ENCODE measurements around the gene SNRNP25. TPM values are rescaled to one million over a fixed set of nuclear protein-coding genes. Genes with fewer than 3 reads are reported as not detected.

Gene SNRNP25
- total and polyA plus RNA-seq, 2 experiments from 2014 or later = 44.7 to 123 TPM

GRCh38 chr16:71540-72401 lies 18.1 kb downstream of the SNRNP25 start:
- Histone ChIP-seq H3K27me3 (no peaks in the 10 kb centered on the region), H3K27ac (peak overlapping the region; percentile 88), H3K4me1 (ENCODE audit: low read depth) (peaks cover 22% of the 10 kb centered on the region), H3K4me3 (peak overlapping the region; percentile 58), H3K36me3 (no peaks in the 10 kb centered on the region), H3K9me3 (ENCODE audit: low read depth) (no peaks in the 10 kb centered on the region)
- DNase-seq (ENCODE audit: low read depth in 1 of 2, low spot score in 1 of 2) = peak; percentile 65 to 69
- no peak for TF ChIP-seq CTCF (IDR thresholded peaks at IDR 0.05; ENCODE audit: low read depth, low read length)

DNA sequence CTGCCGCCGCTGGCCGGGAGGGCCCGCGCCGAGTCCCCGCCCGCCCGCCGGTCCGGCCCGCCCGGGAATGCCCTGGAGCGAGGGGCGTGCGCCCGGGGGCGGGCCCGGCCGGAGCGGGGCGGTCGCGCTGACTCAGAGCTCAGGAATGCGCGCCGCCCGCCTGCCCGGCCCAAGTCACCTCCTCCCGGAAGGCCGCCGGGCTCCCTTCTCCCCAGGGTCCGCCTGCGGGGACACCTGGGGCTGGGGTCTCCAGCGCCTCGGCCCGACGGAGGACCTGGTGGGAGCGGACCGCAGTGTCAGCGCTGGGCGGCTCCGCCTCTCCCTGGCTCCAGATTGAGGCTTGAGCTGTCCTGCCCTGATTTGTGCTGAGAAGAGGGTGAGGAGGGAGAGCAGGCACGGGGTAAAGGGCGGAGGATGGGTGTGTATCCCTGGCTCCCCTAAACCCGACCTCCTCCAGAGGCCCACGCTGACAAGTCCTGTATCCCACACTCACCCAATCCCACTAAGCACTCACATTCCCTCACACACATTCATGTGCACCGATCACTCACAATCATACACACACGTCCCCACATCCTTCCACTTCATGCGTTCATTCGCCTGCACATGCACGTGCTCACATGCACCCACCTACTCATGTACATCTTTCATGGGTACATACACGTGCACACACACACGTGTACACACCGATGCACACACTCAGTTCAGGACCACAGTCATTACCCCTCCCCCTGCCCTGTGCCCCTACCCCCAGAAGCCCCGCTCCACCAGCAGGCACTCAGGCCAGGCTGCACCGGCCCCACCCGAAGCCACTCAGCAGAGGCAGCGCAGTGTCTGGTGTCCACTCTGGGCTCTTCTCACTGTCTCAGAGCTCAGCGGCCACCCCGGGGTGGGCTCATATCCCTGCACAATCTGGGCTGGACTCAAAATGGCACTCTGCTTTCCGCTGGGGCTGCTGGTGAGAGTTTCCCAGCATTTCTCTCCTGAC lies 19.2 kb downstream of the SNRNP25 start, which contains the start of gene RHBDF1:
TSS of gene RHBDF1 (minus strand) at position 71 of the 988 bp plus-strand sequence. CDS start 7,616 bp downstream, outside the sequence.
- peak; percentile 71 to 83 for DNase-seq (ENCODE audit: low read depth in 1 of 2, low spot score in 1 of 2)
- no peak for TF ChIP-seq CTCF (IDR thresholded peaks at IDR 0.05; ENCODE audit: low read depth, low read length)
- peak within 1 kb of the TSS; percentile 58 for H3K4me3 ChIP-seq
- no peaks in the 10 kb centered on the region for H3K27me3 ChIP-seq
- H3K36me3 ChIP-seq = no peaks in the 10 kb centered on the region
- peak within 1 kb of the TSS; percentile 88 for H3K27ac ChIP-seq
- H3K9me3 ChIP-seq (ENCODE audit: low read depth) = no peaks in the 10 kb centered on the region
- H3K4me1 ChIP-seq (ENCODE audit: low read depth) = peaks cover 29% of the 10 kb centered on the region

DNA sequence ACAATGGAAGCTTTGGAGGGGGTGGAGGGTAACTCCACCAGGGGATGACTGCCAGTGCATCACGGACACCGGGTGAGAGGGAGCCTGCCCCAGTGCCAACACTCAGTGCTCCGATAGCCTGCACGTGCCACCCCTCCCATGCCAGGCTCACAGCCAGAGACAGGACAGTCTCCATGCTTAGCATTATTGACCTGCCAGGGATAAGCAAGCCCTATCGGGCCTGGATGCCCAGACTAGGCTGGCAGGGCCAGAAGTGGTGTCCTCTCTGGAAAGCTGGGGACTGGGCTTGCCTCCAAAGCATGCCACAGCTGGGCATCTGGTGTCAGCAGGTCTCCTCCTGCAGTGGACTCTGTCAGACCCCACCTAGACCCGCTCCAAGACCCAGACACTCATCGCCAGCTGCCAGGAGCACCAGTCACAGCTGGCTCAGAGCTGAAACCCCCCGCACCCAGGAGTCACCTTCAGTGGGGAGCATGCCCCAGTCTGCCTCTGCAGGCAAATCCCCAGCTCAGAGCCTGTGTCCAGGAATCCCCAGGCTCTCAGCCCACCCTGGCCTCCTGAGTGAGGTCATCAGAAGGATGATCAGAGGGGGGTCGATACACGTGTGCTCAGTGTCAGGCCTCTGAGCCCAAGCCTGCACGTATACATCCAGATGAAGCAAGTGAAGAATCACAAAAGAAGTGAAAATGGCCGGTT lies 20.6 kb downstream of the SNRNP25 start:
- no peak overlapping the region for H3K27ac ChIP-seq
- DNase-seq (ENCODE audit: low read depth in 1 of 2, low spot score in 1 of 2) = no peak
- no peaks in the 10 kb centered on the region for H3K9me3 ChIP-seq (ENCODE audit: low read depth)
- H3K27me3 ChIP-seq = no peaks in the 10 kb centered on the region
- no peak overlapping the region for H3K4me3 ChIP-seq
- no peaks in the 10 kb centered on the region for H3K36me3 ChIP-seq
- H3K4me1 ChIP-seq (ENCODE audit: low read depth) = peaks cover 29% of the 10 kb centered on the region
- no peak for TF ChIP-seq CTCF (IDR thresholded peaks at IDR 0.05; ENCODE audit: low read depth, low read length)

DNA sequence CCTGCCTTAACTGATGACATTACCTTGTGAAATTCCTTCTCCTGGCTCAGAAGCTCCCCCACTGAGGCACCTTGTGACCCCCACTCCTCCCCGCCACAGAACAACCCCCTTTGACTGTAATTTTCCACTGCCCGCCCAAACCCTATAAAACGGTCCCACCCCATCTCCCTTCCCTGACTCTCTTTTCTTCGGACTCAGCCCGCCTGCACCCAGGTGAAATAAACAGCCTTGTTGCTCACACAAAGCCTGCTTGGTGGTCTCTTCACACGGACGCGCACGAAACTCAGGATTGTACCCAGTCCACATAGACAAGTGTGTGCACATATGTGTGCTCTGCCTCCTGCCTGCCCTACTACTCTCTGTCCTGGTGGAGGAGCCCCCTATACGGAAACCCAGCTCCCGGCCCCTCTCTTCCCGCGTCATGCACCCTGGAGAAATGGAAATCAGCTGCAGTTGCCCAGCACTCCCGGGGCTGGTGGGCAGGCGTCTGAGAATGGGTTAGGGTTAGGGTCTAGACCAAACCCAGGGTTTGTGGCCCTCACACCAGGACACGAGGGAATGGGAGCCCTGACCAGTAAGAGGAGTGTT lies 21.2 kb downstream of the SNRNP25 start:
- Histone ChIP-seq H3K4me3 (no peak overlapping the region), H3K27ac (peak overlapping the region; percentile 54), H3K4me1 (ENCODE audit: low read depth) (peaks cover 29% of the 10 kb centered on the region), H3K9me3 (ENCODE audit: low read depth) (no peaks in the 10 kb centered on the region), H3K36me3 (no peaks in the 10 kb centered on the region), H3K27me3 (no peaks in the 10 kb centered on the region)
- no peak for TF ChIP-seq CTCF (IDR thresholded peaks at IDR 0.05; ENCODE audit: low read depth, low read length)
- DNase-seq (ENCODE audit: low read depth in 1 of 2, low spot score in 1 of 2) = no peak
